ENCODE data around the gene PNMA8C.

- TF ChIP-seq EZH2 (IDR thresholded peaks at IDR 0.05; ENCODE audit: low read depth, unreplicated experiment) (no peak), STAT1 (IDR thresholded peaks at IDR 0.05; ENCODE audit: unreplicated experiment) (no peak), CREB1 (CRISPR knock-in tag; IDR thresholded peaks at IDR 0.05; ENCODE audit: low read depth) (no peak), POLR2AphosphoS5 (IDR thresholded peaks at IDR 0.05; ENCODE audit: low read depth) (no peak), ZNF331 (CRISPR knock-in tag; IDR thresholded peaks at IDR 0.05; ENCODE audit: low read depth) (no peak), EZH2phosphoT487 (IDR thresholded peaks at IDR 0.05; ENCODE audit: unreplicated experiment) (no peak), NANOG (IDR thresholded peaks at IDR 0.05; ENCODE audit: borderline replicate concordance) (no peak), JUNB (IDR thresholded peaks at IDR 0.05; ENCODE audit: unreplicated experiment) (no peak), ZNF114 (CRISPR knock-in tag; IDR thresholded peaks at IDR 0.05) (no peak), ZNF462 (CRISPR knock-in tag; IDR thresholded peaks at IDR 0.05) (no peak)
- TF ChIP-seq, protein P1, sequence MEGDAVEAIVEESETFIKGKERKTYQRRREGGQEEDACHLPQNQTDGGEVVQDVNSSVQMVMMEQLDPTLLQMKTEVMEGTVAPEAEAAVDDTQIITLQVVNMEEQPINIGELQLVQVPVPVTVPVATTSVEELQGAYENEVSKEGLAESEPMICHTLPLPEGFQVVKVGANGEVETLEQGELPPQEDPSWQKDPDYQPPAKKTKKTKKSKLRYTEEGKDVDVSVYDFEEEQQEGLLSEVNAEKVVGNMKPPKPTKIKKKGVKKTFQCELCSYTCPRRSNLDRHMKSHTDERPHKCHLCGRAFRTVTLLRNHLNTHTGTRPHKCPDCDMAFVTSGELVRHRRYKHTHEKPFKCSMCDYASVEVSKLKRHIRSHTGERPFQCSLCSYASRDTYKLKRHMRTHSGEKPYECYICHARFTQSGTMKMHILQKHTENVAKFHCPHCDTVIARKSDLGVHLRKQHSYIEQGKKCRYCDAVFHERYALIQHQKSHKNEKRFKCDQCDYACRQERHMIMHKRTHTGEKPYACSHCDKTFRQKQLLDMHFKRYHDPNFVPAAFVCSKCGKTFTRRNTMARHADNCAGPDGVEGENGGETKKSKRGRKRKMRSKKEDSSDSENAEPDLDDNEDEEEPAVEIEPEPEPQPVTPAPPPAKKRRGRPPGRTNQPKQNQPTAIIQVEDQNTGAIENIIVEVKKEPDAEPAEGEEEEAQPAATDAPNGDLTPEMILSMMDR (conservative IDR thresholded peaks at IDR 0.05; ENCODE audit: low read depth in 2 of 2), result no peak
- TF ChIP-seq, protein P2, sequence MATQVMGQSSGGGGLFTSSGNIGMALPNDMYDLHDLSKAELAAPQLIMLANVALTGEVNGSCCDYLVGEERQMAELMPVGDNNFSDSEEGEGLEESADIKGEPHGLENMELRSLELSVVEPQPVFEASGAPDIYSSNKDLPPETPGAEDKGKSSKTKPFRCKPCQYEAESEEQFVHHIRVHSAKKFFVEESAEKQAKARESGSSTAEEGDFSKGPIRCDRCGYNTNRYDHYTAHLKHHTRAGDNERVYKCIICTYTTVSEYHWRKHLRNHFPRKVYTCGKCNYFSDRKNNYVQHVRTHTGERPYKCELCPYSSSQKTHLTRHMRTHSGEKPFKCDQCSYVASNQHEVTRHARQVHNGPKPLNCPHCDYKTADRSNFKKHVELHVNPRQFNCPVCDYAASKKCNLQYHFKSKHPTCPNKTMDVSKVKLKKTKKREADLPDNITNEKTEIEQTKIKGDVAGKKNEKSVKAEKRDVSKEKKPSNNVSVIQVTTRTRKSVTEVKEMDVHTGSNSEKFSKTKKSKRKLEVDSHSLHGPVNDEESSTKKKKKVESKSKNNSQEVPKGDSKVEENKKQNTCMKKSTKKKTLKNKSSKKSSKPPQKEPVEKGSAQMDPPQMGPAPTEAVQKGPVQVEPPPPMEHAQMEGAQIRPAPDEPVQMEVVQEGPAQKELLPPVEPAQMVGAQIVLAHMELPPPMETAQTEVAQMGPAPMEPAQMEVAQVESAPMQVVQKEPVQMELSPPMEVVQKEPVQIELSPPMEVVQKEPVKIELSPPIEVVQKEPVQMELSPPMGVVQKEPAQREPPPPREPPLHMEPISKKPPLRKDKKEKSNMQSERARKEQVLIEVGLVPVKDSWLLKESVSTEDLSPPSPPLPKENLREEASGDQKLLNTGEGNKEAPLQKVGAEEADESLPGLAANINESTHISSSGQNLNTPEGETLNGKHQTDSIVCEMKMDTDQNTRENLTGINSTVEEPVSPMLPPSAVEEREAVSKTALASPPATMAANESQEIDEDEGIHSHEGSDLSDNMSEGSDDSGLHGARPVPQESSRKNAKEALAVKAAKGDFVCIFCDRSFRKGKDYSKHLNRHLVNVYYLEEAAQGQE (IDR thresholded peaks at IDR 0.05; ENCODE audit: unreplicated experiment), result no peak
- TF ChIP-seq, protein P3, sequence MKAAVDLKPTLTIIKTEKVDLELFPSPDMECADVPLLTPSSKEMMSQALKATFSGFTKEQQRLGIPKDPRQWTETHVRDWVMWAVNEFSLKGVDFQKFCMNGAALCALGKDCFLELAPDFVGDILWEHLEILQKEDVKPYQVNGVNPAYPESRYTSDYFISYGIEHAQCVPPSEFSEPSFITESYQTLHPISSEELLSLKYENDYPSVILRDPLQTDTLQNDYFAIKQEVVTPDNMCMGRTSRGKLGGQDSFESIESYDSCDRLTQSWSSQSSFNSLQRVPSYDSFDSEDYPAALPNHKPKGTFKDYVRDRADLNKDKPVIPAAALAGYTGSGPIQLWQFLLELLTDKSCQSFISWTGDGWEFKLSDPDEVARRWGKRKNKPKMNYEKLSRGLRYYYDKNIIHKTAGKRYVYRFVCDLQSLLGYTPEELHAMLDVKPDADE (IDR thresholded peaks at IDR 0.05), result no peak
Observed at GRCh38 chr19:46475986-46476385, 47.2 kb upstream of the PNMA8C start.
